HepG2 (cell line): ENCODE results near the gene MPC1. TPM values are rescaled to one million over a fixed set of nuclear protein-coding genes. Genes with fewer than 3 reads are reported as not detected.

Experiments
- AGO2 ChIP-seq: fragments of 200-400 bp; formaldehyde crosslinking; optimal IDR thresholded peaks from 2 replicates; pipeline ENCODE3; 2017; ENCODE audit warnings: mild to moderate bottlenecking, low read depth, low read length, moderate library complexity
- ARNTL ChIP-seq: sonication (generic); formaldehyde crosslinking; IDR thresholded peaks from 2 replicates; pipeline ENCODE4 v1.4.0; 2020; ENCODE audit warnings: mild to moderate bottlenecking, missing genetic modification reagents
- ATF1 ChIP-seq: IDR thresholded peaks from 2 replicates; pipeline ENCODE4 v1.6.1; 2016; ENCODE audit warnings: mild to moderate bottlenecking, control low read depth
- BRD4 ChIP-seq: sonication (generic); formaldehyde crosslinking; IDR thresholded peaks from 2 replicates; pipeline ENCODE4 v1.4.0; 2020; ENCODE audit warnings: missing genetic modification reagents
- FLYWCH1 ChIP-seq: sonication (generic); formaldehyde crosslinking; IDR thresholded peaks from 2 replicates; pipeline ENCODE4 v1.8.1; 2023; ENCODE audit warnings: mild to moderate bottlenecking, missing genetic modification reagents
- HHEX ChIP-seq: IDR thresholded peaks from 2 replicates; pipeline ENCODE4 v1.6.1; 2016; ENCODE audit warnings: control low read depth
- KMT2A ChIP-seq: sonication (generic); formaldehyde crosslinking; IDR thresholded peaks from 2 replicates; pipeline ENCODE4 v1.4.0; 2020; ENCODE audit warnings: missing genetic modification reagents
- NR1H2 ChIP-seq: sonication (generic); formaldehyde crosslinking; IDR thresholded peaks from 2 replicates; pipeline ENCODE4 v1.8.1; 2022; ENCODE audit warnings: low read depth, missing genetic modification reagents, borderline replicate concordance
- NR3C1 ChIP-seq: sonication (generic); formaldehyde crosslinking; IDR thresholded peaks from 2 replicates; pipeline ENCODE4 v1.4.0; 2020; ENCODE audit warnings: missing genetic modification reagents
- POLR2AphosphoS5 ChIP-seq: IDR thresholded peaks from 2 replicates; pipeline ENCODE4 v1.6.1; 2012; ENCODE audit warnings: low read depth, low read length
- RELA ChIP-seq: sonication (generic); formaldehyde crosslinking; IDR thresholded peaks from 2 replicates; pipeline ENCODE4 v1.4.0; 2020; ENCODE audit warnings: missing genetic modification reagents
- SAP130 ChIP-seq: IDR thresholded peaks from 2 replicates; pipeline ENCODE4 v1.6.1; 2016; ENCODE audit warnings: low read depth
- SIX4 ChIP-seq: sonication (generic); formaldehyde crosslinking; IDR thresholded peaks from 2 replicates; pipeline ENCODE4 v1.4.0; 2020; ENCODE audit warnings: missing genetic modification reagents
- SMAD9 ChIP-seq: sonication (generic); formaldehyde crosslinking; IDR thresholded peaks from 2 replicates; pipeline ENCODE4 v1.5.1; 2020; ENCODE audit warnings: mild to moderate bottlenecking, missing genetic modification reagents
- SMC3 ChIP-seq: IDR thresholded peaks from 2 replicates; pipeline ENCODE4 v1.6.1; 2011; ENCODE audit warnings: low read length, improper control_type of control experiment
- STAT5B ChIP-seq: sonication (generic); formaldehyde crosslinking; IDR thresholded peaks from 2 replicates; pipeline ENCODE4 v1.4.0; 2020; ENCODE audit warnings: missing genetic modification reagents
- TBX3 ChIP-seq: fragments of 450-650 bp; IDR thresholded peaks from 2 replicates; pipeline ENCODE4 v1.6.1; 2017; ENCODE audit warnings: antibody characterized with exemption, mild to moderate bottlenecking, inconsistent platforms, borderline replicate concordance
- TGIF2 ChIP-seq: IDR thresholded peaks from 2 replicates; pipeline ENCODE4 v1.6.1; 2016; ENCODE audit warnings: control low read depth, missing compliant biosample characterization
- ZBTB7B ChIP-seq: sonication (generic); formaldehyde crosslinking; IDR thresholded peaks from 2 replicates; pipeline ENCODE4 v1.4.0; 2020; ENCODE audit warnings: missing genetic modification reagents
- ZBTB8A ChIP-seq: sonication (generic); formaldehyde crosslinking; IDR thresholded peaks from 2 replicates; pipeline ENCODE4 v1.4.0; 2020; ENCODE audit warnings: mild to moderate bottlenecking, low read depth, missing genetic modification reagents, borderline replicate concordance
- ZFP36 ChIP-seq: fragments of 150-350 bp; IDR thresholded peaks from 2 replicates; pipeline ENCODE4 v1.6.1; 2018; ENCODE audit warnings: borderline replicate concordance, low read length, low read depth; ENCODE audit not compliant: partially characterized antibody
- ZNF205 ChIP-seq: IDR thresholded peaks from 2 replicates; pipeline ENCODE4 v1.6.1; 2018; ENCODE audit warnings: missing biosample characterization, missing genetic modification reagents
- ZNF253 ChIP-seq: sonication (generic); formaldehyde crosslinking; IDR thresholded peaks from 2 replicates; pipeline ENCODE4 v1.8.0; 2022; ENCODE audit warnings: mild to moderate bottlenecking, missing genetic modification reagents, borderline replicate concordance
- ZNF563 ChIP-seq: sonication (generic); formaldehyde crosslinking; IDR thresholded peaks from 2 replicates; pipeline ENCODE4 v1.8.0; 2022; ENCODE audit warnings: mild to moderate bottlenecking, moderate library complexity, missing genetic modification reagents
- ZNF781 ChIP-seq: sonication (generic); formaldehyde crosslinking; IDR thresholded peaks from 2 replicates; pipeline ENCODE4 v1.5.1; 2020; ENCODE audit warnings: borderline replicate concordance, mild to moderate bottlenecking, missing genetic modification reagents; ENCODE audit errors: not compliant biosample characterization
- polyA plus RNA-seq, 8 experiments: library from polyadenylated mRNA; depleted of rRNA in 3 of 8; stranded (reverse) in 7 of 8; unstranded in 1 of 8; fragments of >200 nt; fragmentation: Illumina TruSeq in 4 of 8; extraction: Trizol in 4 of 8; gene quantifications; 2 replicates each; pipeline versions ENCODE4 v1.2.1 to v1.2.3, GENCODE V29; 2011 to 2016; ENCODE audit warnings: low read depth in 4 of 8, missing spikeins in 1 of 8, mixed read lengths in 1 of 8; ENCODE audit not compliant: insufficient read depth in 1 of 8
- total RNA-seq, 5 experiments: library from RNA; depleted of rRNA; stranded (reverse); fragments of >200 nt; fragmentation: Illumina TruSeq; extraction: Trizol; gene quantifications; 2 replicates each; pipeline ENCODE4 v1.2.3, GENCODE V29; 2016; ENCODE audit warnings: low read depth in 1 of 5
- TF ChIP-seq, protein P1 (sequence below): sonication (generic); formaldehyde crosslinking; IDR thresholded peaks from 2 replicates; pipeline ENCODE4 v1.8.1; 2023; ENCODE audit warnings: missing genetic modification reagents, inconsistent platforms, borderline replicate concordance
- TF ChIP-seq, protein P2 (sequence below): sonication (generic); formaldehyde crosslinking; IDR thresholded peaks from 2 replicates; pipeline ENCODE4 v1.4.0; 2020; ENCODE audit warnings: mild to moderate bottlenecking, missing genetic modification reagents
- TF ChIP-seq, protein P3 (sequence below): sonication (generic); formaldehyde crosslinking; IDR thresholded peaks from 2 replicates; pipeline ENCODE4 v1.9.0; 2021; ENCODE audit warnings: missing genetic modification reagents, mild to moderate bottlenecking, borderline replicate concordance
- TF ChIP-seq, protein P4 (sequence below): sonication (generic); formaldehyde crosslinking; IDR thresholded peaks from 2 replicates; pipeline ENCODE4 v1.5.0; 2020; ENCODE audit warnings: missing genetic modification reagents, mild to moderate bottlenecking, borderline replicate concordance

Gene MPC1
- total and polyA plus RNA-seq, 2 of the 13 experiments (the other 11 are each of a cell fraction or from before 2014, with no cell fraction given) = 189 to 214 TPM

DNA sequence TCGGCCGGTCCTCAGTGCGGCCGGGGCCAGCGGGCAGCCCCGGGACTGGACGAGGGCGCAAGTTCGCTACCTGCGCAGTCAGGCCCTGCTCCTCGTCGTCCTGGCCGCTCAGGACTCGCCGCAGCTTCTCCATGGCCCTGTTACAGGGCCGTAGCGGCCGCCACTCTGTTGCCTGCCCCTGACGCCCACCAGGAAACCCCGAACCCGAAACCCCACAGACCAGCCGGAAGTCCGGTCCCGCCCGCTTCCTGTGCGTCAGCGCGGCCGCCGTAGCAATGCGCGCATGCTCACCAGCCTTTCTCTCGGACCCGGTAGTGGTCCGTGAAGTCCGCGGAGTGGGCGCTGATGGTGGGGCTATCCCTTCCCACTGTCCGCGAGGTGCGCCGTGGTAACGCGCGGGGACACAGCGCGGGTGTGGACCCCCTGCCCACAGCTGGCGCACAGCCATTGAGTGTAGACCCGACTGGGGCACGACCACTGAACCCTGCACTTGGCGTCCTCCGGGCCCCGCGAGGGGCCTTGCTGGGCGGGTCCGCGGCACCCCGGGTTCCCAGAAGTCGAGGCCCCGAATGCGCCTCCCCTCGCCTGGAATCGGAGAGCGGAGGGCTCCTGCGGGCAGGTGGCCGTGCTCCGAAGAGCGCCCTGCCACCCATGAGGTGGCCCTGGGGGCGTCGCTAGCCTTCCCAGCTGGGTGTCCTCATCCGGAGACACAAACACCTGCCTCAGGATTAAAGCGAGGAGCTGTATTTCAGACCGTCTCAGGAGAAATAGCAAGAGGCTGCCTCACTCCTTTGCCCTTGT is 40.2 kb downstream of the MPC1 start, which contains the start of gene SFT2D1 (continued):
- TF ChIP-seq ZBTB8A (CRISPR knock-in tag) (no peak), KMT2A (CRISPR knock-in tag) (peak; percentile 97), ZNF781 (CRISPR knock-in tag) (peak; percentile 94), SAP130 (peak; percentile 95), ZFP36 (no peak), ZNF563 (CRISPR knock-in tag) (peak; percentile 91; the same call in 1 of the 2 replicates), TBX3 (no peak), ARNTL (peak; percentile 58; the same call in 1 of the 2 replicates), HHEX (CRISPR knock-in tag) (no peak), ZBTB7B (CRISPR knock-in tag) (peak; percentile 97), TGIF2 (CRISPR knock-in tag) (no peak), STAT5B (CRISPR knock-in tag) (0 out of 2 replicates have a peak, but pooled peaks have one; percentile 13), NR3C1 (CRISPR knock-in tag) (no peak), ZNF205 (CRISPR knock-in tag) (peak; percentile 81), BRD4 (CRISPR knock-in tag) (peak; percentile 99), FLYWCH1 (CRISPR knock-in tag) (no peak), SMAD9 (no peak; the same call in 1 of the 2 replicates), POLR2AphosphoS5 (peak; percentile 97), RELA (CRISPR knock-in tag) (no peak; the same call in 1 of the 2 replicates), SIX4 (CRISPR knock-in tag) (peak; percentile 13; the same call in 1 of the 2 replicates), SMC3 (no peak), ATF1 (CRISPR knock-in tag) (no peak; the same call in 1 of the 2 replicates), AGO2 (peak; percentile 98), NR1H2 (no peak; the same call in 1 of the 2 replicates), ZNF253 (CRISPR knock-in tag) (peak; percentile 75; the same call in 1 of the 2 replicates)
- TF ChIP-seq, protein P1, sequence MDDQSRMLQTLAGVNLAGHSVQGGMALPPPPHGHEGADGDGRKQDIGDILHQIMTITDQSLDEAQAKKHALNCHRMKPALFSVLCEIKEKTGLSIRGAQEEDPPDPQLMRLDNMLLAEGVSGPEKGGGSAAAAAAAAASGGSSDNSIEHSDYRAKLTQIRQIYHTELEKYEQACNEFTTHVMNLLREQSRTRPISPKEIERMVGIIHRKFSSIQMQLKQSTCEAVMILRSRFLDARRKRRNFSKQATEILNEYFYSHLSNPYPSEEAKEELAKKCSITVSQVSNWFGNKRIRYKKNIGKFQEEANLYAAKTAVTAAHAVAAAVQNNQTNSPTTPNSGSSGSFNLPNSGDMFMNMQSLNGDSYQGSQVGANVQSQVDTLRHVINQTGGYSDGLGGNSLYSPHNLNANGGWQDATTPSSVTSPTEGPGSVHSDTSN (CRISPR knock-in tag) = 0 out of 2 replicates have a peak, but pooled peaks have one; percentile 41
- TF ChIP-seq, protein P2, sequence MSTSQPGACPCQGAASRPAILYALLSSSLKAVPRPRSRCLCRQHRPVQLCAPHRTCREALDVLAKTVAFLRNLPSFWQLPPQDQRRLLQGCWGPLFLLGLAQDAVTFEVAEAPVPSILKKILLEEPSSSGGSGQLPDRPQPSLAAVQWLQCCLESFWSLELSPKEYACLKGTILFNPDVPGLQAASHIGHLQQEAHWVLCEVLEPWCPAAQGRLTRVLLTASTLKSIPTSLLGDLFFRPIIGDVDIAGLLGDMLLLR (CRISPR knock-in tag) = peak; percentile 94
- TF ChIP-seq, protein P3, sequence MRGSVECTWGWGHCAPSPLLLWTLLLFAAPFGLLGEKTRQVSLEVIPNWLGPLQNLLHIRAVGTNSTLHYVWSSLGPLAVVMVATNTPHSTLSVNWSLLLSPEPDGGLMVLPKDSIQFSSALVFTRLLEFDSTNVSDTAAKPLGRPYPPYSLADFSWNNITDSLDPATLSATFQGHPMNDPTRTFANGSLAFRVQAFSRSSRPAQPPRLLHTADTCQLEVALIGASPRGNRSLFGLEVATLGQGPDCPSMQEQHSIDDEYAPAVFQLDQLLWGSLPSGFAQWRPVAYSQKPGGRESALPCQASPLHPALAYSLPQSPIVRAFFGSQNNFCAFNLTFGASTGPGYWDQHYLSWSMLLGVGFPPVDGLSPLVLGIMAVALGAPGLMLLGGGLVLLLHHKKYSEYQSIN (CRISPR knock-in tag) = peak; percentile 92; the same call in 1 of the 2 replicates
- TF ChIP-seq, protein P4, sequence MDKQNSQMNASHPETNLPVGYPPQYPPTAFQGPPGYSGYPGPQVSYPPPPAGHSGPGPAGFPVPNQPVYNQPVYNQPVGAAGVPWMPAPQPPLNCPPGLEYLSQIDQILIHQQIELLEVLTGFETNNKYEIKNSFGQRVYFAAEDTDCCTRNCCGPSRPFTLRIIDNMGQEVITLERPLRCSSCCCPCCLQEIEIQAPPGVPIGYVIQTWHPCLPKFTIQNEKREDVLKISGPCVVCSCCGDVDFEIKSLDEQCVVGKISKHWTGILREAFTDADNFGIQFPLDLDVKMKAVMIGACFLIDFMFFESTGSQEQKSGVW (CRISPR knock-in tag) = 0 out of 2 replicates have a peak, but pooled peaks have one; percentile 64
